B cell (primary cell): Measurements from ENCODE around the gene GPR137C.

Experiments
- EZH2 ChIP-seq: IDR thresholded peaks from 2 replicates; pipeline ENCODE4 v1.6.1; 2012; ENCODE audit warnings: borderline replicate concordance, low read depth, mild to moderate bottlenecking, moderate library complexity, low read length; ENCODE audit not compliant: insufficient read depth, poor library complexity, severe bottlenecking
- TF ChIP-seq, protein P1 (sequence below): fragments of 200-600 bp; IDR thresholded peaks from one replicate; pipeline ENCODE4 v1.8.0; 2022; ENCODE audit warnings: antibody characterized with exemption, mild to moderate bottlenecking

DNA sequence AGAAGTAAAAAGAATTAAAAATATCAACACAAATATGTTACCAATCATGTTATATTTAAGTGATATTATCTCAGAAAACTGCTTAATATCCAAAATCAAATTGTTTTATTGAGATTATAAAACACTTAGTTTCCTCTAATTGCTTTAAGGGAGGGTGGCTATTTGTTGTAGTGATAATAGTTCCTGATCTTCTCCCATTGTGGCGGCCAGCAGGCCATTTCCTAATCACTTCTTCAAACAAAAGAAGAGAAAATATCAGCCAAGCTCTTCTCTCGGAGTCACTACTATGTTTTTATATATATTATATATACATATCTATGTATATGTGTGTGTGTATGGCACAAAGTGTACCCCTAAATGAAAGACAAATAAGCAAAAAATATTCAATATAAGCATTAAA is 111.2 kb downstream of the GPR137C start:
- TF ChIP-seq, protein P1, sequence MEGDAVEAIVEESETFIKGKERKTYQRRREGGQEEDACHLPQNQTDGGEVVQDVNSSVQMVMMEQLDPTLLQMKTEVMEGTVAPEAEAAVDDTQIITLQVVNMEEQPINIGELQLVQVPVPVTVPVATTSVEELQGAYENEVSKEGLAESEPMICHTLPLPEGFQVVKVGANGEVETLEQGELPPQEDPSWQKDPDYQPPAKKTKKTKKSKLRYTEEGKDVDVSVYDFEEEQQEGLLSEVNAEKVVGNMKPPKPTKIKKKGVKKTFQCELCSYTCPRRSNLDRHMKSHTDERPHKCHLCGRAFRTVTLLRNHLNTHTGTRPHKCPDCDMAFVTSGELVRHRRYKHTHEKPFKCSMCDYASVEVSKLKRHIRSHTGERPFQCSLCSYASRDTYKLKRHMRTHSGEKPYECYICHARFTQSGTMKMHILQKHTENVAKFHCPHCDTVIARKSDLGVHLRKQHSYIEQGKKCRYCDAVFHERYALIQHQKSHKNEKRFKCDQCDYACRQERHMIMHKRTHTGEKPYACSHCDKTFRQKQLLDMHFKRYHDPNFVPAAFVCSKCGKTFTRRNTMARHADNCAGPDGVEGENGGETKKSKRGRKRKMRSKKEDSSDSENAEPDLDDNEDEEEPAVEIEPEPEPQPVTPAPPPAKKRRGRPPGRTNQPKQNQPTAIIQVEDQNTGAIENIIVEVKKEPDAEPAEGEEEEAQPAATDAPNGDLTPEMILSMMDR = no peak
- TF ChIP-seq EZH2 = no peak
